Calu3 (cell line): Measurements from ENCODE around the gene KCNK16. TPM values are rescaled to one million over a fixed set of nuclear protein-coding genes. Genes with fewer than 3 reads are reported as not detected.

Source experiments
- BruUV-seq: library from RNA; stranded (reverse); fragments of 400-500 nt; replicated peaks from 2 replicates; lab custom pipeline; 2021; lab: Mats Ljungman, UMichigan
- CTCF ChIA-PET: fragments of 300-600 bp; sonication (Branson Sonifier 250); formaldehyde crosslinking; loops from one replicate; lab custom pipeline; 2022; ENCODE audit warnings: antibody characterized with exemption; lab: Charles Lee
- DNase-seq: peaks from one replicate; pipeline ENCODE4 v3.0.0; 2022
- H3K27ac Mint-ChIP-seq: one replicate; pipeline ENCODE4 v1.8.0; 2022; ENCODE audit warnings: mixed read lengths; ENCODE audit not compliant: unreplicated experiment
- H3K27me3 Mint-ChIP-seq: one replicate; pipeline ENCODE4 v1.8.0; 2022; ENCODE audit warnings: mixed read lengths; ENCODE audit not compliant: unreplicated experiment
- H3K36me3 Mint-ChIP-seq: one replicate; pipeline ENCODE4 v1.8.0; 2022; ENCODE audit warnings: mild to moderate bottlenecking, moderate library complexity, mixed read lengths; ENCODE audit not compliant: insufficient read depth, unreplicated experiment
- H3K4me1 Mint-ChIP-seq: one replicate; pipeline ENCODE4 v1.8.0; 2022; ENCODE audit warnings: mild to moderate bottlenecking, low read depth, mixed read lengths; ENCODE audit not compliant: unreplicated experiment
- H3K4me3 Mint-ChIP-seq: one replicate; pipeline ENCODE4 v1.8.0; 2022; ENCODE audit warnings: mild to moderate bottlenecking, low read depth, moderate library complexity, mixed read lengths; ENCODE audit not compliant: unreplicated experiment
- H3K9me3 Mint-ChIP-seq: one replicate; pipeline ENCODE4 v1.8.0; 2022; ENCODE audit warnings: low read depth, mixed read lengths; ENCODE audit not compliant: unreplicated experiment
- CTCF ChIP-seq: fragments of 200-600 bp; IDR thresholded peaks from one replicate; pipeline ENCODE4 v1.8.0; 2022; ENCODE audit warnings: antibody characterized with exemption; ENCODE audit not compliant: unreplicated experiment
- intact Hi-C: fragments of 100-400 bp; cut with micrococcal nuclease; formaldehyde crosslinking; loops from one replicate; pipeline ENCODE4 v1.10.0; 2022; ENCODE audit not compliant: unreplicated experiment
- total RNA-seq: library from RNA; stranded (reverse); gene quantifications from 2 replicates; pipeline ENCODE4 v1.2.3, GENCODE V29; 2022

Gene KCNK16
- total RNA-seq, 1 experiment from 2014 or later, result not detected

GRCh38 chr6:39295611-39296011 is 26.9 kb downstream of the KCNK16 start:
- Mint-ChIP-seq H3K4me3 (no peak overlapping the region), H3K4me1 (peaks cover 49% of the 10 kb centered on the region), H3K36me3 (no peaks in the 10 kb centered on the region), H3K9me3 (peaks cover 3% of the 10 kb centered on the region), H3K27ac (no peak overlapping the region), H3K27me3 (peaks cover 6% of the 10 kb centered on the region)
- no peak for DNase-seq
- intact Hi-C loops, result no loop called here
- CTCF ChIA-PET, result no interaction called here
- no peak for TF ChIP-seq CTCF
- no TSS peak for BruUV-seq

- H3K36me3 Mint-ChIP-seq, result no peaks in the 10 kb centered on the region
- CTCF ChIA-PET, result interaction anchor here (0.7 kb wide), 1 partner anchor 26 kb away, joined by 3 read pairs; no protein-coding TSS in a partner anchor
- H3K27me3 Mint-ChIP-seq, result no peaks in the 10 kb centered on the region
- no peak overlapping the region for H3K4me3 Mint-ChIP-seq
- no peak overlapping the region for H3K27ac Mint-ChIP-seq
- intact Hi-C loops, result no loop called here
- H3K9me3 Mint-ChIP-seq, result peaks cover 3% of the 10 kb centered on the region
- TF ChIP-seq CTCF, result no peak
- no TSS peak for BruUV-seq
- H3K4me1 Mint-ChIP-seq, result peaks cover 49% of the 10 kb centered on the region
- no peak for DNase-seq
Observed at GRCh38 chr6:39294899-39295298, 27.6 kb downstream of the KCNK16 start.

DNA sequence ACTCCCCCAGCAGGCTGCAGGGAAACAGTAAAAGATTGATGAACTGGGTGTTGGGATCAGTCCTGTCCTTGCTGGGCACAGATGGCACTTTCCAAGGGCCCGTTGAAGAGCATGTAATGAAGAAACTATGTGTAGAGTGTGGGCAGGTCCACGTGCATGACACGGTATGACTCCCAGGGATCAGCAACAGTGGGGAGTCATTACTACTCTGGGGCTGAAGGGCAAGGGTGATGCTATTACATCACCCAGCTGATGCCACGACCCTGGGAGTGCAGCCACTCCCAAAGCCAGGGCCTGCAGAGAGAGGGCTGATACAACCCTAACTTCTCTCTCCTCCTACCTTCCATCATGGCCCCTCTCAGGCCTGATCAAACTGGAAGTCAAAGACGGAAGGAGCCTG is 28.4 kb downstream of the KCNK16 start:
- CTCF ChIA-PET, result no interaction called here
- peaks cover 49% of the 10 kb centered on the region for H3K4me1 Mint-ChIP-seq
- intact Hi-C loops, result no loop called here

GRCh38 chr6:39292637-39293036 is 29.9 kb downstream of the KCNK16 start:
- no peak for TF ChIP-seq CTCF
- BruUV-seq, result no TSS peak

More for the DNA sequence above, 28.4 kb downstream of the KCNK16 start:
- no peak for DNase-seq
- no peak overlapping the region for H3K27ac Mint-ChIP-seq
- no TSS peak for BruUV-seq
- H3K36me3 Mint-ChIP-seq, result no peaks in the 10 kb centered on the region
- peaks cover 3% of the 10 kb centered on the region for H3K9me3 Mint-ChIP-seq
- no peak for TF ChIP-seq CTCF
- no peak overlapping the region for H3K4me3 Mint-ChIP-seq
- H3K27me3 Mint-ChIP-seq, result no peaks in the 10 kb centered on the region

More at GRCh38 chr6:39292637-39293036, 29.9 kb downstream of the KCNK16 start:
- DNase-seq, result no peak
- H3K27ac Mint-ChIP-seq, result peak overlapping the region; percentile 25
- H3K9me3 Mint-ChIP-seq, result peaks cover 3% of the 10 kb centered on the region
- H3K4me1 Mint-ChIP-seq, result peaks cover 48% of the 10 kb centered on the region
- intact Hi-C loops, result no loop called here
- no peaks in the 10 kb centered on the region for H3K27me3 Mint-ChIP-seq
- no peak overlapping the region for H3K4me3 Mint-ChIP-seq
- CTCF ChIA-PET, result interaction anchor here (1.3 kb wide), 1 partner anchor 10 kb away, joined by 3 read pairs; no protein-coding TSS in a partner anchor
- no peaks in the 10 kb centered on the region for H3K36me3 Mint-ChIP-seq
